ENCODE results near the gene ARID5B. TPM values are rescaled to one million over a fixed set of nuclear protein-coding genes. Genes with fewer than 3 reads are reported as not detected.
A peak's percentile ranks its signal among the peaks of the same experiment; 100 is the strongest.

The ARID5B gene
- total RNA-seq, 1 donor from 2014 or later = 13.7 TPM

- DNase-seq = no peak
- peaks cover 16% of the 10 kb centered on the region for H3K36me3 ChIP-seq
- no peaks in the 10 kb centered on the region for H3K27me3 ChIP-seq (ENCODE audit: low read depth)
- intact Hi-C loops (cut with micrococcal nuclease) = loop anchor here (5.0 kb wide), 1 partner anchor 34 kb away; no protein-coding TSS in a partner anchor
- H3K4me3 ChIP-seq = peak overlapping the region; percentile 68
- peak overlapping the region; percentile 94 for H3K27ac ChIP-seq (replicated peaks)
- no peak for TF ChIP-seq CTCF (IDR thresholded peaks at IDR 0.05; ENCODE audit: borderline replicate concordance)
- H3K9me3 ChIP-seq (replicated peaks) = no peaks in the 10 kb centered on the region
- peaks cover 90% of the 10 kb centered on the region for H3K4me1 ChIP-seq
Measured at GRCh38 chr10:62047960-62048383, 146.5 kb downstream of the ARID5B start.

- H3K9me3 ChIP-seq (replicated peaks) = no peaks in the 10 kb centered on the region
- no peak for DNase-seq
- TF ChIP-seq CTCF (IDR thresholded peaks at IDR 0.05; ENCODE audit: borderline replicate concordance) = no peak
- peak overlapping the region; percentile 68 for H3K4me3 ChIP-seq
- intact Hi-C loops (cut with micrococcal nuclease) = loop anchor here (5.0 kb wide), 1 partner anchor 34 kb away; no protein-coding TSS in a partner anchor
- peaks cover 95% of the 10 kb centered on the region for H3K4me1 ChIP-seq
- no peaks in the 10 kb centered on the region for H3K27me3 ChIP-seq (ENCODE audit: low read depth)
- H3K36me3 ChIP-seq = peaks cover 21% of the 10 kb centered on the region
- H3K27ac ChIP-seq (replicated peaks) = peak overlapping the region; percentile 94
Measured at GRCh38 chr10:62048470-62048869, 147.0 kb downstream of the ARID5B start.

GRCh38 chr10:62048919-62049623 lies 147.6 kb downstream of the ARID5B start:
- peak overlapping the region; percentile 68 for H3K4me3 ChIP-seq
- peak overlapping the region; percentile 94 for H3K27ac ChIP-seq (replicated peaks)
- peaks cover 95% of the 10 kb centered on the region for H3K4me1 ChIP-seq
- H3K27me3 ChIP-seq (ENCODE audit: low read depth) = no peaks in the 10 kb centered on the region
- intact Hi-C loops (cut with micrococcal nuclease) = loop anchor here (5.0 kb wide), 1 partner anchor 33 kb away; no protein-coding TSS in a partner anchor
- no peaks in the 10 kb centered on the region for H3K9me3 ChIP-seq (replicated peaks)
- TF ChIP-seq CTCF (IDR thresholded peaks at IDR 0.05; ENCODE audit: borderline replicate concordance) = no peak
- peaks cover 24% of the 10 kb centered on the region for H3K36me3 ChIP-seq
- peak; percentile 82 for DNase-seq

GRCh38 chr10:62049624-62050345 lies 148.3 kb downstream of the ARID5B start:
- Histone ChIP-seq H3K27me3 (ENCODE audit: low read depth) (no peaks in the 10 kb centered on the region), H3K36me3 (peaks cover 24% of the 10 kb centered on the region), H3K9me3 (replicated peaks) (no peaks in the 10 kb centered on the region), H3K27ac (replicated peaks) (peak overlapping the region; percentile 94), H3K4me3 (peak overlapping the region; percentile 68), H3K4me1 (peaks cover 95% of the 10 kb centered on the region)
- TF ChIP-seq CTCF (IDR thresholded peaks at IDR 0.05; ENCODE audit: borderline replicate concordance) = no peak
- intact Hi-C loops (cut with micrococcal nuclease) = loop anchor here (5.0 kb wide), 1 partner anchor 33 kb away; no protein-coding TSS in a partner anchor
- DNase-seq = no peak

GRCh38 chr10:62050346-62050892 lies 148.9 kb downstream of the ARID5B start:
- Histone ChIP-seq H3K27ac (replicated peaks) (peak overlapping the region; percentile 94), H3K36me3 (peaks cover 24% of the 10 kb centered on the region), H3K4me1 (peaks cover 95% of the 10 kb centered on the region), H3K4me3 (peak overlapping the region; percentile 68), H3K9me3 (replicated peaks) (no peaks in the 10 kb centered on the region), H3K27me3 (ENCODE audit: low read depth) (no peaks in the 10 kb centered on the region)
- intact Hi-C loops (cut with micrococcal nuclease) = no loop called here
- TF ChIP-seq CTCF (IDR thresholded peaks at IDR 0.05; ENCODE audit: borderline replicate concordance) = no peak
- no peak for DNase-seq

All from left ventricle myocardium inferior (tissue), 1 donor.